Eye (tissue), 1 donor: ENCODE data around the gene MEX3A.

Experiments
- DNase-seq: peaks from one replicate; pipeline ENCODE4 v3.0.0-alpha.2; 2015

The MEX3A gene

GRCh38 chr1:156101880-156102279 is 19.6 kb upstream of the MEX3A start:
- no peak for DNase-seq

- DNase-seq: no peak
Measured at GRCh38 chr1:156100205-156100995, 18.1 kb upstream of the MEX3A start.

- no peak for DNase-seq
Measured at GRCh38 chr1:156099282-156099681, 17.0 kb upstream of the MEX3A start.

GRCh38 chr1:156098784-156099183 is 16.5 kb upstream of the MEX3A start:
- DNase-seq: no peak

- DNase-seq: no peak
Measured at GRCh38 chr1:156097499-156098178, 15.4 kb upstream of the MEX3A start.

GRCh38 chr1:156096640-156097391 is 14.6 kb upstream of the MEX3A start:
- DNase-seq: peak; percentile 88

GRCh38 chr1:156095906-156096508 is 13.7 kb upstream of the MEX3A start:
- no peak for DNase-seq

GRCh38 chr1:156091610-156092009 is 9.3 kb upstream of the MEX3A start:
- DNase-seq: no peak

GRCh38 chr1:156090840-156091188 is 8.5 kb upstream of the MEX3A start:
- peak; percentile 93 for DNase-seq

- DNase-seq: no peak
Measured at GRCh38 chr1:156090138-156090839, 8.0 kb upstream of the MEX3A start.

GRCh38 chr1:156089704-156090103 is 7.4 kb upstream of the MEX3A start:
- no peak for DNase-seq

- DNase-seq: peak; percentile 74
Measured at GRCh38 chr1:156086256-156086662, 4.0 kb upstream of the MEX3A start.

- DNase-seq: no peak
Measured at GRCh38 chr1:156083800-156084790, 1.8 kb upstream of the MEX3A start.

GRCh38 chr1:156081917-156082308 is 352 bp downstream of the MEX3A start:
- DNase-seq: peak; percentile 93

- DNase-seq: peak; percentile 71
Measured at GRCh38 chr1:156081180-156081916, 917 bp downstream of the MEX3A start.

GRCh38 chr1:156080863-156081179 is 1.4 kb downstream of the MEX3A start:
- no peak for DNase-seq

GRCh38 chr1:156080241-156080862 is 1.9 kb downstream of the MEX3A start:
- peak; percentile 47 for DNase-seq

- no peak for DNase-seq
Measured at GRCh38 chr1:156079762-156080161, 2.5 kb downstream of the MEX3A start.

GRCh38 chr1:156078728-156079127 is 3.5 kb downstream of the MEX3A start:
- DNase-seq: peak; percentile 21

- peak; percentile 51 for DNase-seq
Measured at GRCh38 chr1:156077430-156077760, 4.9 kb downstream of the MEX3A start.
